ENCODE data around the gene CLCN2. TPM values are rescaled to one million over a fixed set of nuclear protein-coding genes. Genes with fewer than 3 reads are reported as not detected.

CLCN2 gene
- total RNA-seq, 1 donor from 2014 or later: 4.2 TPM

- DNase-seq (ENCODE audit: low read depth): peak; percentile 74
- H3K4me3 ChIP-seq (ENCODE audit: low read depth, low read length): no peak overlapping the region
- no peak for TF ChIP-seq CTCF (conservative IDR thresholded peaks at IDR 0.05; ENCODE audit: low read depth, low read length)
Observed at GRCh38 chr3:184332370-184333090, 28.9 kb downstream of the CLCN2 start.

- no peak for DNase-seq (ENCODE audit: low read depth)
- TF ChIP-seq CTCF (conservative IDR thresholded peaks at IDR 0.05; ENCODE audit: low read depth, low read length): no peak
- H3K4me3 ChIP-seq (ENCODE audit: low read depth, low read length): no peak overlapping the region
Observed at GRCh38 chr3:184328516-184328915, 32.9 kb downstream of the CLCN2 start.

GRCh38 chr3:184327171-184327570, 34.2 kb downstream of the CLCN2 start:
- H3K4me3 ChIP-seq (ENCODE audit: low read depth, low read length): no peak overlapping the region
- no peak for DNase-seq (ENCODE audit: low read depth)
- TF ChIP-seq CTCF (conservative IDR thresholded peaks at IDR 0.05; ENCODE audit: low read depth, low read length): no peak

- TF ChIP-seq CTCF (conservative IDR thresholded peaks at IDR 0.05; ENCODE audit: low read depth, low read length): no peak
- DNase-seq (ENCODE audit: low read depth): no peak
- H3K4me3 ChIP-seq (ENCODE audit: low read depth, low read length): no peak overlapping the region
Observed at GRCh38 chr3:184325715-184326369, 35.6 kb downstream of the CLCN2 start.

GRCh38 chr3:184325269-184325668, 36.1 kb downstream of the CLCN2 start:
- no peak for TF ChIP-seq CTCF (conservative IDR thresholded peaks at IDR 0.05; ENCODE audit: low read depth, low read length)
- no peak overlapping the region for H3K4me3 ChIP-seq (ENCODE audit: low read depth, low read length)
- DNase-seq (ENCODE audit: low read depth): no peak

- no peak overlapping the region for H3K4me3 ChIP-seq (ENCODE audit: low read depth, low read length)
- no peak for DNase-seq (ENCODE audit: low read depth)
- no peak for TF ChIP-seq CTCF (conservative IDR thresholded peaks at IDR 0.05; ENCODE audit: low read depth, low read length)
Observed at GRCh38 chr3:184323696-184324095, 37.7 kb downstream of the CLCN2 start.

All from epithelial cell of proximal tubule (primary cell).